Measurements from ENCODE around the gene IL1RAPL1. TPM values are rescaled to one million over a fixed set of nuclear protein-coding genes. Genes with fewer than 3 reads are reported as not detected.

The IL1RAPL1 gene
- polyA plus RNA-seq, 1 of the 3 experiments (the other 2 are of a cell fraction) = 2.8 TPM

GRCh38 chrX:29880977-29881376 is 1293.7 kb downstream of the IL1RAPL1 start:
- DNase-seq = no peak
- Histone ChIP-seq H4K20me1 (ENCODE audit: insufficient read depth) (no peaks in the 10 kb centered on the region), H3K27ac (ENCODE audit: low read depth in 2 of 2, low read length in 1 of 2) (no peak overlapping the region), H3K4me2 (no peak overlapping the region), H3K9ac (no peak overlapping the region), H3F3A (replicated peaks; ENCODE audit: insufficient read depth) (no peaks in the 10 kb centered on the region), H3K4me1 (ENCODE audit: control insufficient read depth in 1 of 2, insufficient read depth in 2 of 2, low read depth in 1 of 2, low read length in 1 of 2) (no peaks in the 10 kb centered on the region; a peak in 1 of 4 replicates), H3K4me3 (ENCODE audit: low read depth in 2 of 2, low read length in 1 of 2) (no peak overlapping the region), H3K27me3 (ENCODE audit: insufficient read depth) (no peaks in the 10 kb centered on the region), H3K9me3 (no peaks in the 10 kb centered on the region), H2AFZ (ENCODE audit: low read depth) (peak overlapping the region; percentile 39; the same call in 1 of the 2 replicates), H3K79me2 (ENCODE audit: insufficient read depth) (no peaks in the 10 kb centered on the region), H3K9me2 (no peaks in the 10 kb centered on the region), H3K36me3 (replicated peaks in 1 of 2; ENCODE audit: control insufficient read depth in 1 of 2, insufficient read depth in 2 of 2, low read length in 1 of 2) (no peaks in the 10 kb centered on the region)
- WGBS (ENCODE audit: low lambda C conversion rate) = 21% methylated on average over 3 of the region's 3 CpGs
- ChIA-PET POLR2A (no interaction called here), CTCF (interaction anchor here (0.7 kb wide), 1 partner anchor 889 kb away, joined by 3 read pairs; no protein-coding TSS in a partner anchor)
- no peak for TF ChIP-seq MAX (IDR thresholded peaks at IDR 0.05; ENCODE audit: low read depth)
- TF ChIP-seq MEF2A (IDR thresholded peaks at IDR 0.05; ENCODE audit: borderline replicate concordance, low read depth) = no peak
- TF ChIP-seq CHD2 (IDR thresholded peaks at IDR 0.05; ENCODE audit: low read length, partially characterized antibody) = no peak
- no peak for TF ChIP-seq TAF1 (IDR thresholded peaks at IDR 0.05; ENCODE audit: borderline replicate concordance, low read depth, low read length)
- TF ChIP-seq IRF3 (IDR thresholded peaks at IDR 0.05; ENCODE audit: low read depth, low read length) = no peak
- no peak for TF ChIP-seq YY1 (IDR thresholded peaks at IDR 0.05; ENCODE audit: low read depth)
- TF ChIP-seq TCF12 (IDR thresholded peaks at IDR 0.05) = no peak
- TF ChIP-seq RAD21 (IDR thresholded peaks at IDR 0.05; ENCODE audit: low read length) = no peak
- no peak for TF ChIP-seq USF1 (IDR thresholded peaks at IDR 0.05; ENCODE audit: borderline replicate concordance, low read depth)
- TF ChIP-seq GABPA (IDR thresholded peaks at IDR 0.05; ENCODE audit: low read depth) = no peak
- no peak for TF ChIP-seq PBX3 (IDR thresholded peaks at IDR 0.05)
- TF ChIP-seq TEAD4 (IDR thresholded peaks at IDR 0.05; ENCODE audit: borderline replicate concordance, insufficient read depth) = no peak

- H3K27ac ChIP-seq (ENCODE audit: low read depth in 2 of 2, low read length in 1 of 2) = peak overlapping the region; percentile 28 to 53; a peak in 3 of 4 replicates
- CTCF ChIA-PET = no interaction called here
- peak overlapping the region; percentile 67; the same call in 1 of the 2 replicates for H2AFZ ChIP-seq (ENCODE audit: low read depth)
- peak overlapping the region; percentile 12; the same call in 1 of the 2 replicates for H3K4me2 ChIP-seq
- no peaks in the 10 kb centered on the region for H3K9me2 ChIP-seq
- WGBS (ENCODE audit: low lambda C conversion rate) = 23% methylated on average over 2 of the region's 2 CpGs
- H3K9me3 ChIP-seq = no peaks in the 10 kb centered on the region
- H3K4me1 ChIP-seq (ENCODE audit: control insufficient read depth in 1 of 2, insufficient read depth in 2 of 2, low read depth in 1 of 2, low read length in 1 of 2) = no peaks in the 10 kb centered on the region; a peak in 2 of 4 replicates
- no peaks in the 10 kb centered on the region for H3K36me3 ChIP-seq (replicated peaks in 1 of 2; ENCODE audit: control insufficient read depth in 1 of 2, insufficient read depth in 2 of 2, low read length in 1 of 2)
- H3K27me3 ChIP-seq (ENCODE audit: insufficient read depth) = no peaks in the 10 kb centered on the region
- no peaks in the 10 kb centered on the region for H3K79me2 ChIP-seq (ENCODE audit: insufficient read depth)
- no peak overlapping the region for H3K4me3 ChIP-seq (ENCODE audit: low read depth in 2 of 2, low read length in 1 of 2)
- H4K20me1 ChIP-seq (ENCODE audit: insufficient read depth) = no peaks in the 10 kb centered on the region
- H3K9ac ChIP-seq = peak overlapping the region; percentile 8; the same call in 1 of the 2 replicates
- POLR2A ChIA-PET = no interaction called here
- H3F3A ChIP-seq (replicated peaks; ENCODE audit: insufficient read depth) = peaks cover 4% of the 10 kb centered on the region
- DNase-seq = no peak
- TF ChIP-seq MAX (IDR thresholded peaks at IDR 0.05; ENCODE audit: low read depth) (no peak), GABPA (IDR thresholded peaks at IDR 0.05; ENCODE audit: low read depth) (no peak), TCF12 (IDR thresholded peaks at IDR 0.05) (no peak), TEAD4 (IDR thresholded peaks at IDR 0.05; ENCODE audit: borderline replicate concordance, insufficient read depth) (no peak), REST (IDR thresholded peaks at IDR 0.05; ENCODE audit: low read depth, low read length) (no peak), FOSL2 (IDR thresholded peaks at IDR 0.05; ENCODE audit: borderline replicate concordance, low read depth) (no peak), ZBTB33 (IDR thresholded peaks at IDR 0.05; ENCODE audit: borderline replicate concordance, low read depth) (no peak), CHD2 (IDR thresholded peaks at IDR 0.05; ENCODE audit: low read length, partially characterized antibody) (no peak), SMC3 (IDR thresholded peaks at IDR 0.05; ENCODE audit: low read depth, low read length) (no peak), MEF2A (IDR thresholded peaks at IDR 0.05; ENCODE audit: borderline replicate concordance, low read depth) (no peak), NFIC (IDR thresholded peaks at IDR 0.05; ENCODE audit: borderline replicate concordance) (no peak), POLR2AphosphoS5 (IDR thresholded peaks at IDR 0.05; ENCODE audit: low read depth, low read length) (no peak)
Observed at GRCh38 chrX:29890004-29890403, 1302.8 kb downstream of the IL1RAPL1 start.

All from SK-N-SH (cell line).